Stimulated activated CD8-positive, alpha-beta memory T cell treated with anti-CD3 and anti-CD28 coated beads, Interleukin-7, amount 100 ng/mL, for 1 hour (primary cell): ENCODE results near the gene RFPL3.
"Not testable (repeated sequence)": the region's sequence is repeated elsewhere in the genome, so short reads cannot be mapped to it uniquely, and the experiment has no call there.

Experiments used
- DNase-seq, 2 donors: peaks; one replicate each; pipeline ENCODE4 v3.0.0-alpha.2; 2020; ENCODE audit warnings: low read depth in 2 of 2

Gene RFPL3

GRCh38 chr22:32353840-32354239, 3.8 kb upstream of the RFPL3 start:
- DNase-seq, result no peak

GRCh38 chr22:32354360-32355351, 3.0 kb upstream of the RFPL3 start:
- DNase-seq, result no peak

- no peak for DNase-seq
These were observed 1.9 kb upstream of the RFPL3 start for GRCh38 chr22:32355760-32356159.

GRCh38 chr22:32360096-32360495, 2.4 kb downstream of the RFPL3 start:
- not testable (repeated sequence) for DNase-seq

DNA sequence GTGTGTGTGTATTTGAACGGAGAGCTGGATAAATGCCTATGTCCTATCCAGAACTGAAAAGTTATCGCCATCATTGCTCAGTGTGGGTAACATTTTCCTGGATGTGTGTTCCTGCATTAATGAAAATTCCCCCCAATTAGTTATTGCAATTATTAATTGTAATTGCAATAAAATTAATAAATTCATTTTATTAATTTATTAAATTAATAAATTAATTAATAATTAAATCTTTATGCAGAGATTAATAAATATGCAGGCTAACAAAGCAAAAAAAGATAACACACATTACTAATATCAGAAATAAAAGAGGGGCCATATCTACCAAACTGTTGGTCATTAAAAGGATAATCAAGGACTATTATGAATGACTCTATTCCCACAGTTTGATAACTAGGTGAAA, 3.6 kb downstream of the RFPL3 start:
- DNase-seq, result no peak

DNA sequence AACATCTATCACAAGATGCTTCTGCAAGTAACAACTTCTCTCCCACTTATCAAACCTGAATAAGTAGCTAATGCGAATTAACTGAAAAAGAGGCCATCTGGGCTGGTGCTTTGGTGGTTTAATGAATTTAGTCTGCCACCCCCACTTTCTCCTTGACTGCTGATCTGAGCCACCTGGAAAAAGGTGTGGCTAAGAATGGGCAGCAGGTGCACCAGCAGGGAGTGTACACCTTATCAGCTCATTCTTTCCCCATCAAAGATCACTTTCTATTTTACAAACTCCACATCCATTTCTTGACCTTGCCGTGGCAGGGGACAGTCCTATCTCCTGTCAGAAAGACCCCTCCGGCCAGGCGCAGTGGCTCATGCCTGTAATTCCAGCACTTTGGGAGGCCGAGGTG, 6.5 kb downstream of the RFPL3 start:
- DNase-seq, result no peak

DNA sequence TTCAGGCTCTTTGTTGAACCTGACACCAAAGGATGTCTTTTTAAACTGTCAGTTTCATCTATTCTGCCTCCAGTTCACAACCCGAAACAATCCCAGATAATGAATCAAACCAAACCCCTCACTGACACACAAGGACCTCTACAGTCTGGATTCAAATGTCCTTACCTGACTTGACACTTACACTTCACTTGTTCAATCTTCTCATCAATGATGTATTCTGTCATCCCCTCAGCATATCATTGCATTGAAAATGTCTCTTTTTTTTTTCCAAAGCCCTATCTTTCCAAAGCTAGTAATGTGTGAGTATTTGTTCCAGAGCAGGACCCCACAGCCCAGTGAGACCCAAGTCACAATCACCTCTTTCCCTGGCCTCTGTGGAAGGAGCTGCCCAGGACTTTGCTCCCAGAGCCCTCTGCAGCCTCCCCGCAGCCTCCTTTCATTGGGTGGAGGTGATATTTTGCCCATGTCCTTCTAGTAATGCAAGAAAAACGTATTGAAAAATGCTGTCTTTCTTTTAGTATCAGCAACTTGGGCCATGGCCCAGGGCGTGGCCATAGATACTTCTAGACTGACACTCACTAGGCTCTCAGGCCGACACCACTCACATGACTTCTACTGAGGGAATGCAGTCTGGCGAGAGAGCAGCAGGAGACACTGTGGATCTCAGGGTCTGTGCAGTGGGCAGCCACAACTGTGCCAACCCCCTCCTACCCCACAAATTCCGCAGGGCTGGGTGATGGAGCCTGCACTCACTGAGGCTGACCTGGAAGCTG, 18.2 kb downstream of the RFPL3 start:
- no peak for DNase-seq

DNA sequence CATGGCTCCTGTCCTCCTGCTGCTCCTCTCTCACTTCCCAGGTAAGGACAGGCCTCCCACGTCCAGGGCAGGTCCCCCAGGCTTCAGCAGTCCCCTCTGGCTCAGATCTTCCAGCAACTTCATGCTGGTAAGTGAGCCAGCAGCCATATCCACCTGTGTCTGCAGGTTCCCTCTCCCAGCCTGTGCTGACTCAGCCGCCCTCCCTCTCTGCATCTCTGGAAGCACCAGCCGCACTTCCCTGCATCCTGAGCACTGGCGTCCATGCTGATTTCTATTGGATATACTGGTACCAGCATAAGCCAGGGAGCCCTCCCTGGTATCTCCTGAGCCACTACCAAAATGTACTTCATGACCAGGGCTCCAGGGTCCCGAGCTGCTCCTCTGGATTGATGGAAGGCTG, 19.0 kb downstream of the RFPL3 start:
- DNase-seq, result no peak

- no peak for DNase-seq
These were observed 21.1 kb downstream of the RFPL3 start for GRCh38 chr22:32378707-32379272.

DNA sequence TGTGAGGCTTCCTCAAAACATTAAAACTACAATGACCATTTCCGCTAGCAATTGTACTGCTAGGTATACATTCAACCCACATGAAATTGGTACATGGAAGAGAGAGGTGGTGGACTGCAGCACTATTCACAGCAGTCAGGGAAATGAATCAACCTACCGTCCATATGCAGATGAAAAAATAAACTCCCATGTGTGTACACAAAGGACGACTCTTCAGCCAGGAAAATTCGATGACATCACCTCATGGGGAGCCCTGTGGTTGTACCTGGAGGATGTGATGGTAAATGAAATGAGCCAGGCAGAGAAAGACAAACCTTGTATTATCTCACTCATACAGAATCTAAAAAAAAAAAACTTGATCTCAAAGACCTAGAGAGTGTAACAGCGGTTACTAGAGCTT, 23.3 kb downstream of the RFPL3 start:
- no peak for DNase-seq

GRCh38 chr22:32385681-32386080, 28.0 kb downstream of the RFPL3 start:
- DNase-seq, result no peak

GRCh38 chr22:32389685-32390084, 32.0 kb downstream of the RFPL3 start:
- DNase-seq, result no peak

DNA sequence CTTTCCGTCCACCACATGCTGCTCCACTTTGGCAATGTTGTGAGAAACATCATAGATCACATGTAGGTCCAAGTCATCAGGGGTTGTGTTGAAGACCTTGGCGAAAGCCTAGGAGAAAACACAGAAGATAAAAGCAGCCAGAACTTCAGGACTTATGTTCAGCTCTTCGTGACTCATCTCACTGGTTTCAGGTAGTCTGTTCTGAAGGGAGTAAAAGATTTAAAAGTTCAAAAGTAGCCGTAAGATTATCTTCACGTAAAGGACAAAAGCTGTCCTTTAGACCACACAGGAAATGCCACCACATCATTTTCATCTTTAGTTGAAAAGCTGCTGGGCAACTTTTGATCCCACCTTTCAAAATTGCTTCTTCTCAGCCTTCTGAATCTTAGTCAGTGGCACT, 37.4 kb downstream of the RFPL3 start:
- DNase-seq, result no peak

DNA sequence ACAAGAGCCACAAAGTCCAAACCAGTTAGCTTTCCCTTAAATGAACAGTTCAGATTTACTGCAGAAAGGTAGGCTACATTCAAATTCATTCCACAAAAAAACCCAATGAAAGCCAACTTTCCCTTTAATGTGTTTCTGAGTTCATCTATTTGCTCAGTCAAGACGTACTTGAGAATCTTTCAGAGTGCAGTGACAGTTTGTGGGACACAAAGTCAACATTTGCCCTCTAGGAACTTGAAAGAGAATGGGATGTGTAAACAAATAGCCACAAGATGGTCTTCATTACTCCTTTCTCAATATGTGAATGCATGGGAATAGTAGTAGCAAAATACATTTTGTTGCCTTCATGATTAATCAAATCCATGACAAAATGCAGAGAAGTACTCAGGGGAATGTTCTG, 38.6 kb downstream of the RFPL3 start:
- DNase-seq, result no peak

DNA sequence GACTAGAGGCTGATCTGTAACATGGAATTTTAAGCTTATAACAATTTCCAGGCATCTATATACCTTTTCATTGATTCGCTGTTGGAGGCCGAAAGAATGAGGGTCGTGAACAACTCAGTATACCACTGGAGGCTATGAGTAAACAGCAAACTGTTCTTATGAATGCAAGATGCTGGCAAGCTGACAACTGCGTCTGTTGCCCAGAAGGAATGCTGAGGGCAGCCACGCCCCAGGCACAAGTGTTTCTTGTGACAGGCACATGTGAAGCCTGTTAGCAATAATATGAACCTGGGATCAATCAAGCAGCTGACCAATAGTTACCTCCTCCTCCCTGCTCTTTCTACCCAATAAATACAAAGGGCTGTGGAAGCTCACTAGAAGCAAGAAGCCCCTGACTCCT, 39.1 kb downstream of the RFPL3 start:
- no peak for DNase-seq

DNA sequence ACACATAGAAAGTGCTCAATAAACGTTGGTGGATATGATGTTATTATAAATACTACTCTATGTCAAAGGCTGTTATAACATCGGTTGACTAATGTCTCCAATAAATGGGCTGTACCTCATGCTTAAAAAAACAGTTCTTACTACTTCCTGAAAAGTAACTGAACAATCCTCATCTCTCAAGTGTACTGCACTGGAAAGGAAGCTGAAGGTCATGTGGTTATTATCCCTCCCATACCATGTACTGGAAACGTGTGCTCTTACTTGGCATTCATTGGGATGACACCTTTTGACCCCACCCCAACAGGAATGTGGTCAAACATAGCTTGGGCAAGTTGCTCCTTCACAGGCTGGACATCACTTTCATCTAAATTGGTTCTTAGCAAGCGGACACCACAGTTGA, 43.8 kb downstream of the RFPL3 start:
- DNase-seq, result no peak

DNA sequence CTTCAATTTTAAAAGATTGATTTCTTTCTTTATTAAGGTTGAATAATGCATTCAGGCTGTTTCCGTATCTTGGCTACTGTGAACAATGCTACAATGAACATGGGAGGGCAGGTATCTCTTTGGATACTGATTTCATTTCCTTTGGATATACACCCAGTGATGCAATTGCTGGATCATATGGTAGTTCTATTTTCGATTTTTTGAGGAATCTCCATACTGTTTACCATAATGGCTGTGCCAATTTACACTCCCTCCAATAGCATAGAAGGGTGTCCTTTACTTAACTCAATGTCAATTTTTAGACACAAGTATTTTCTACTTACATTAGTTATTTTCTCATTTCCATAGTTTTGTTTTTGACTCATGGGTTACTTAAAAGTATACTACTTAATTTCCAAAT, 46.4 kb downstream of the RFPL3 start:
- no peak for DNase-seq

DNA sequence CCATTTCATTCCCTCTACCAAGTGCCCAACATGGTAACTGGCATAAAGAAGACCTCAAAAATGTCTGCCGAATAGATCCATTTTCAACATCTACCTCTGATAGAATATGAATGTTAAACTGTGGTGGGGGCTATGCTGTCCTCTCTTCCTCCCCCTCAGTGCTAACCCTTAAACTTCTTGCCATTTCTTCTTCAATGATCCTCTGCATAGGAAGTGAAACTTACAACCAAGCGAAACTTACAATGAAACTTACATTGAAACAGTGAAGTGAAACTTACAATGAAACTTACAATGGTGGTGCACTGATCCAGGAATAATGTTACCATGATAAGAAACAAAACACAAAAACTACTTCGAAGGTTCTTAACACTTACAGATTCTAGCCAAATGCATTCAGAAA, 49.6 kb downstream of the RFPL3 start:
- no peak for DNase-seq

DNA sequence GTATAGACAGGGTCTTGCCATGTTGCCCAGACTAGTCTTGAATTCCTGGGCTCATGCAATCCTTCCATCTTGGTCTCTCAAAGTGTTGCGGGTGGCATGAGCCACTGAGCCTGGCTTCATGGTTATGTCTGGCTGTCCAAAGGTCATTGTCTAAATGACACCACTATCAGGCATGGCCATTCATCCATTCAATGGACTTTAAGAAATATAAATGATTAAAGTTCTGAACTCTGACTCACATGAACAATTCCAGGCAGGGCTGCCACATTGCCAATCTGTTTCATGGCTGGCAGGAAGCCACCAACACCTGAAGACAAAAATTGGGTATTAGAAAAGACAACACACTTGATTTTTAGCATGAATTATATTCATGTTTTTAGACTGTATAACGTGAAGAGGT, 50.3 kb downstream of the RFPL3 start:
- no peak for DNase-seq

- DNase-seq, result no peak
These were observed 52.3 kb downstream of the RFPL3 start for GRCh38 chr22:32409977-32410376.

- DNase-seq, result no peak
These were observed 52.8 kb downstream of the RFPL3 start for GRCh38 chr22:32410459-32410858.
